ENCODE measurements around the gene PNRC2.
"Not testable (repeated sequence)": the region's sequence is repeated elsewhere in the genome, so short reads cannot be mapped to it uniquely, and the experiment has no call there.

Gene PNRC2

GRCh38 chr1:23995431-23995837, 35.8 kb downstream of the PNRC2 start:
- no peak for DNase-seq

GRCh38 chr1:23996700-23997229, 37.1 kb downstream of the PNRC2 start:
- no peak for DNase-seq

- no peak for DNase-seq
These were observed 38.2 kb downstream of the PNRC2 start for GRCh38 chr1:23997812-23998211.

- DNase-seq = no peak
These were observed 39.6 kb downstream of the PNRC2 start for GRCh38 chr1:23999156-23999671.

- DNase-seq = no peak
These were observed 43.1 kb downstream of the PNRC2 start for GRCh38 chr1:24002695-24003094.

GRCh38 chr1:24003331-24003972, 43.8 kb downstream of the PNRC2 start:
- DNase-seq = no peak

GRCh38 chr1:24004132-24004531, 44.5 kb downstream of the PNRC2 start:
- DNase-seq = no peak

- no peak for DNase-seq
These were observed 45.5 kb downstream of the PNRC2 start for GRCh38 chr1:24005163-24005562.

- DNase-seq = no peak
These were observed 47.5 kb downstream of the PNRC2 start for GRCh38 chr1:24007079-24007478.

GRCh38 chr1:24008574-24009184, 49.1 kb downstream of the PNRC2 start:
- DNase-seq = not testable (repeated sequence)

- no peak for DNase-seq
These were observed 49.8 kb downstream of the PNRC2 start for GRCh38 chr1:24009406-24009805.

- DNase-seq = no peak
These were observed 51.0 kb downstream of the PNRC2 start for GRCh38 chr1:24010650-24011049.

GRCh38 chr1:24012878-24013277, 53.2 kb downstream of the PNRC2 start:
- DNase-seq = not testable (repeated sequence)

All from activated CD4-positive, alpha-beta T cell treated with anti-CD3 and anti-CD28 coated beads, Interleukin-2, amount 50 U/mL, for 48 hours (primary cell).